GM10266 (cell line): ENCODE results near the gene ZNF558.
"Not testable (repeated sequence)": the region's sequence is repeated elsewhere in the genome, so short reads cannot be mapped to it uniquely, and the experiment has no call there.

ENCODE experiments used
- DNase-seq: peaks from one replicate; pipeline ENCODE4 v3.0.0; 2012; ENCODE audit errors: extremely low spot score
- TF ChIP-seq, protein P1 (sequence below): IDR thresholded peaks from 2 replicates; pipeline ENCODE4 v1.5.1; 2012; ENCODE audit warnings: mild to moderate bottlenecking, low read depth; ENCODE audit not compliant: control insufficient read depth, insufficient read depth; ENCODE audit errors: missing control alignments

Gene ZNF558

DNA sequence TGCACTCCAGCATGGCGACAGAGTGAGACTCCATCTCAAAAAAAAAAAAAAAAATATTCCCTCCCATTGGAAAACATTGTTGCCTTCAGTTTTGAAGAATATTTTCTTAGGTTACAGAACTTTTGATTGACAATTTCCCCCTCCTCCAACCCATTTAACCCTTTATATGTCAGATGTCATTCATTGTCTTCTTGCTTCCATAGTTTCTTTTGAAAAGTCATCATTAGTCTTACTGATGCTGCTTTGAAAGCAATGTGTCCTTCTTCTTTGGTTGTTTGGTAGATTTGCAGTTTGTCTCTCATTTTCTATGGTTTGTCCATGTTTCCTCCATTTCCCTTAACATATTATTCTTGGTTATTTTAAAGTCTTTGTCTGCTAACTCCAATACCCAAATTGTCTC, 25.4 kb downstream of the ZNF558 start:
- TF ChIP-seq, protein P1, sequence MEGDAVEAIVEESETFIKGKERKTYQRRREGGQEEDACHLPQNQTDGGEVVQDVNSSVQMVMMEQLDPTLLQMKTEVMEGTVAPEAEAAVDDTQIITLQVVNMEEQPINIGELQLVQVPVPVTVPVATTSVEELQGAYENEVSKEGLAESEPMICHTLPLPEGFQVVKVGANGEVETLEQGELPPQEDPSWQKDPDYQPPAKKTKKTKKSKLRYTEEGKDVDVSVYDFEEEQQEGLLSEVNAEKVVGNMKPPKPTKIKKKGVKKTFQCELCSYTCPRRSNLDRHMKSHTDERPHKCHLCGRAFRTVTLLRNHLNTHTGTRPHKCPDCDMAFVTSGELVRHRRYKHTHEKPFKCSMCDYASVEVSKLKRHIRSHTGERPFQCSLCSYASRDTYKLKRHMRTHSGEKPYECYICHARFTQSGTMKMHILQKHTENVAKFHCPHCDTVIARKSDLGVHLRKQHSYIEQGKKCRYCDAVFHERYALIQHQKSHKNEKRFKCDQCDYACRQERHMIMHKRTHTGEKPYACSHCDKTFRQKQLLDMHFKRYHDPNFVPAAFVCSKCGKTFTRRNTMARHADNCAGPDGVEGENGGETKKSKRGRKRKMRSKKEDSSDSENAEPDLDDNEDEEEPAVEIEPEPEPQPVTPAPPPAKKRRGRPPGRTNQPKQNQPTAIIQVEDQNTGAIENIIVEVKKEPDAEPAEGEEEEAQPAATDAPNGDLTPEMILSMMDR: no peak
- DNase-seq: no peak

DNA sequence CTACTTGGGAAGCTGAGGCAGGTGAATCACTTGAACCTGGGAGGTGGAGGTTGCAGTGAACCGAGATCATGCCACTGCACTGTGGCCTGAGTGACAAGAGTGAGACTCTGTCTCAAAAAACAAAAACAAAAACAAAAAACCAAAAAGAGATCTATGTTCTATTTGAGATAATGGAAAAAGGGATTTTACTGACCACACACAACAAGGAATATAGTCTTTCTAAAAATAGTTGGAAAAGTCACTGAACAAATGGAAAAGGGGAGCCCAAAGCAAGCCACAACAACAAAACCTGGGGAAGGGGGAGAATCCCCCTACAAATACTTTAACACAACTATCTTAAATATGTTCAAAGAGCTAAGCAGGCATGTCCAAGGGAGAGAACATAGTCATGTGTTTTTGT, 37.3 kb downstream of the ZNF558 start:
- TF ChIP-seq, protein P1: no peak
- no peak for DNase-seq

DNA sequence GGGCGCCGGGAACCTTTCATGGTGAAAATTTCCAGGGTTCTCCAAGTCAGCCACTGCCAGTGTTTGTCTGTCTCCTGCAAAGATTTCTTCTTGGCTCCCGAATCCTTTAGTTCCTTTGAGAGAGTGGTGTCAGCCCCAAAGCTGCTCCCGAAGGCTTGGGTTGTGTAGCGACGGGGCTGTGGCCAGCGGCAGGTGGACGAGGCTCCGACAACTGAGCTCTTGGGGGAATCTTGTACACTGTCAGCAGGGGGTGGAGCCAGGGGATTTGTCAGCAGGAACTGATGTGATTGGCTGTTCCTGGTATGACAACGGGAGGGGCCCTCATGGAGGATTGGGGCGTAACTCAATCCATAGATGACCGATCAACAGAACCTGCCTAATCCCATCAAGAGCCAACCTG, 58.5 kb downstream of the ZNF558 start:
- not testable (repeated sequence) for DNase-seq

DNA sequence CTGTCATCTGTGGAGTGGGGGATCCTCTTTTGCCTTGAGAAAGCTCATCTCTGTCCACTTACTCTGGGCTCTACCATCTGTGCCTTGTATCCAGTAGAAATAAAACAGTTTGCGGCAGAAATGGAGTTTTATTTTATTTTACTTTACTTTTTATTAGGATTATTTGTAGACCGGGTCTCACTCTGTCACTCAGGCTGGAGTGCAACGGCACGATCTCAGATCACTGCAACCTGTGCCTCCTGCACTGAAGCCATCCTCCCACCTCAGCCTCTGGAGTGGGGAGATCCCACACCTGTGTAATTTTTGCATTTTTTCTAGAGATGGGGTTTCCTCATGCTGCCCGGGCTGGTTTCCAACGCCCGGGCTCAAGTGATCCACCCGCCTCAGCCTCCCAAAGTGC, 62.8 kb downstream of the ZNF558 start:
- DNase-seq: not testable (repeated sequence)

DNA sequence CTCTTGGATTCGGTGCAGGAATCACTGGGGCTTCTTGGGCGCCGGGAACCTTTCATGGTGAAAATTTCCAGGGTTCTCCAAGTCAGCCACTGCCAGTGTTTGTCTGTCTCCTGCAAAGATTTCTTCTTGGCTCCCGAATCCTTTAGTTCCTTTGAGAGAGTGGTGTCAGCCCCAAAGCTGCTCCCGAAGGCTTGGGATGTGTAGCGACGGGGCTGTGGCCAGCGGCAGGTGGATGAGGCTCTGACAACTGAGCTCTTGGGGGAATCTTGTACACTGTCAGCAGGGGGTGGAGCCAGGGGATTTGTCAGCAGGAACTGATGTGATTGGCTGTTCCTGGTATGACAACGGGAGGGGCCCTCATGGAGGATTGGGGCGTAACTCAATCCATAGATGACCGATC, 64.8 kb downstream of the ZNF558 start:
- not testable (repeated sequence) for DNase-seq
